BLaER1 treated with 17β-estradiol and CSF1 and Interleukin-3, amounts not matched to agents 10 nM and 100 nM (cell line): ENCODE data around the gene ALG14.
"Not testable (repeated sequence)": the region's sequence is repeated elsewhere in the genome, so short reads cannot be mapped to it uniquely, and the experiment has no call there.

ENCODE experiments used
- H3K27ac ChIP-seq, 11 experiments: shearing (Covaris generic); formaldehyde crosslinking; 2 replicates each; pipeline ENCODE4 v1.8.1; 2022
- H3K27me3 ChIP-seq, 11 experiments: shearing (Covaris generic); formaldehyde crosslinking; 2 replicates each; pipeline ENCODE4 v1.8.1; 2022
- H3K36me3 ChIP-seq, 11 experiments: shearing (Covaris generic); formaldehyde crosslinking; 2 replicates each; pipeline ENCODE4 v1.8.1; 2022
- H3K4me1 ChIP-seq, 10 experiments: shearing (Covaris generic); formaldehyde crosslinking; 2 replicates each; pipeline ENCODE4 v1.8.1; 2022
- H3K4me2 ChIP-seq, 11 experiments: shearing (Covaris generic); formaldehyde crosslinking; 2 replicates each; pipeline ENCODE4 v1.8.1; 2022
- H3K4me3 ChIP-seq, 10 experiments: shearing (Covaris generic); formaldehyde crosslinking; 2 replicates each; pipeline ENCODE4 v1.8.1; 2022
- H3K9ac ChIP-seq, 11 experiments: shearing (Covaris generic); formaldehyde crosslinking; 2 replicates each; pipeline ENCODE4 v1.8.1; 2022
- H3K9me3 ChIP-seq, 11 experiments: shearing (Covaris generic); formaldehyde crosslinking; replicated peaks in 1 of 11; 2 replicates each; pipeline ENCODE4 v1.8.1; 2022
- H4K20me1 ChIP-seq, 11 experiments: shearing (Covaris generic); formaldehyde crosslinking; 2 replicates each; pipeline ENCODE4 v1.8.1; 2022
- Cebpa-rat ChIP-seq, 11 experiments: shearing (Covaris generic); IDR thresholded peaks; 2 replicates each; pipeline ENCODE4 v1.8.1; 2022

Gene ALG14

DNA sequence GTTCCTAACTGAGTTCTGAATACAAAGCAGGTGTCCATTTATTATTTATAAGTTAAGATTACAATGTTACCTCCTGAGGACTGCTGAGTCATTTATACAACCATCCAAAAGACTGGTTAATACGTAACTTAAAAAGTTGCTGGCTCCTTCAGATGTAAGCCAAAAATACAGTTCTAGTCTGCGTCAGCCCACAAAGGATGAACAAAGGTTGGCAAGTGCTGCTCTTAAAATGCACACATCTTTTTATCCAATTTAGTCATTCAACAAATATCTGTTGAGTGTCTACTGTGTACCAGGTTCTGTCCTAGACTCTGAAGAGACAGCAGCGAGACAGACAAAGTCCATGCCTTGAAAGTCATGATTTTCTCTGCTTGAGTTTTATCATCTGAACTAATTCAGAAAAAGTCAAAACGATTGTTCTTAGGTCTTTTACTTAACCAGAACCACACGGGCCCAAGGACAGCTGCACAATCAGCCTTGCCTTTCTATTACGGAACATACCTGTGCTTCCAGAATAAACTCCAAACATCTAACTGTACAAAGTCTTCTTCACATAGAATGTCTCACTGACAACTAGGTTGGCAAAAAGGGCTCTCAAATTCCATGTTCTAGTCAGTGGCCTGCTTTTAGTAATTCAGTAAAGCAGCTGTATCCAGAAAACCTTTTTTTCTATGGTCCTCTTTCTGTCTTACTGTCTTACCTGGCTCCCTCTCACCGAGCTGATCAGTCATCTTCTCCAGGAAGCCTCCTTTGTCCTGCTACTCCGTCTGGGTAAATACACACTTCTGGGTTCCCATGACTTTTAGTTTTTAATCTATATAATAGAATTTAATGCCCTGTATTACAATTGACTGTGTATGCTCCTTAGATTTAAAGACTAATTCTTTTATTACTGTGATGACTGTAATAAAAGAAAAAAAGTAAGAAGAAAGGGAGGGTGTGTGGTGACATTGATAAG lies 130.3 kb downstream of the ALG14 start:
- Histone ChIP-seq H3K9me3 (no peaks in the 10 kb centered on the region), H3K27me3 (no peaks in the 10 kb centered on the region), H3K4me3 (no peak overlapping the region), H3K27ac (no peak overlapping the region), H3K36me3 (no peaks in the 10 kb centered on the region), H3K9ac (no peak overlapping the region), H3K4me1 (peaks cover 0 to 6% (median 0%) of the 10 kb centered on the region in 10 experiments; a peak in 3 of 20 replicates), H4K20me1 (no peaks in the 10 kb centered on the region), H3K4me2 (no peak overlapping the region)
- TF ChIP-seq Cebpa-rat (IDR thresholded peaks at IDR 0.05) = no peak

DNA sequence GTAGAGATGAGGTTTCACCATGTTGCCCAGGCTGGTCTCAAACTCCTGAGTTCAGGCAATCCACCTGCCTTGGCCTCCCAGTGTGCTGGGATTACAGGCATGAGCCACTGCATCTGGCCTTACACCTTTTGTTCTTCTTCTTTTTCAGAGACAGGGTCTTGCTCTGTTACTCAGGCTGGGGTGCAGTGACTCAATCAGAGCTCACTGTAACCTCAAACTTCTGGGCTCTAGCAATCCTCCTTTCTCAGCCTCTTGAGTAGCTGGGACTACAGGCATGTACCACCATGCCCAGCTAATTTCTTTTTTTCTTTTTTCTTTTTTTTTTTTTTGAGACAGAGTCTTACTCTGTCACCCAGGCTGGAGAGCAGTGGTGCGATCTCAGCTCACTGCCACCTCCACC lies 131.3 kb downstream of the ALG14 start:
- not testable (repeated sequence) for H4K20me1 ChIP-seq, H3K4me1 ChIP-seq, H3K4me2 ChIP-seq, H3K27ac ChIP-seq, H3K27me3 ChIP-seq, H3K4me3 ChIP-seq, H3K9ac ChIP-seq, H3K36me3 ChIP-seq, H3K9me3 ChIP-seq

DNA sequence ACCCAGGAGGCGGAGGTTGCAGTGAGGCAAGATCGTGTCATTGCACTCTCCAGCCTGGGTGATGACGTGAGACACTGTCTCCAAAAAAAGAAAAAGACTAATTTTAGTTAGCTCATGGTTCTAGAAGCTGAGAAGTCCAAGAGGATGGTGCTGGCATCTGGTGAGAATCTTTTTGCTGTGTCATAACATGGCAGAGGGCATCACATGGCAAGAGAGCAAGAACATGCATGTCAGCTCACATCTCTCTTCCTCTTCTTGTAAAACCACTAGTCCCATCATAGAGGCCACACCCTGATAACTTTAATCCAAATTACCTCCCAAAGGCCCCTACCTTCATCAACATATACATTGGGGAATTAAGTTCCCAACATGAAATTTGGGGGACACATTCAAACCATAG lies 132.0 kb downstream of the ALG14 start:
- H3K27me3 ChIP-seq = no peaks in the 10 kb centered on the region
- no peaks in the 10 kb centered on the region for H3K9me3 ChIP-seq
- H3K4me1 ChIP-seq = no peaks in the 10 kb centered on the region
- TF ChIP-seq Cebpa-rat (IDR thresholded peaks at IDR 0.05) = no peak
- no peak overlapping the region for H3K9ac ChIP-seq
- H3K36me3 ChIP-seq = no peaks in the 10 kb centered on the region
- no peak overlapping the region for H3K4me2 ChIP-seq
- H3K27ac ChIP-seq = no peak overlapping the region
- H3K4me3 ChIP-seq = no peak overlapping the region
- no peaks in the 10 kb centered on the region for H4K20me1 ChIP-seq

DNA sequence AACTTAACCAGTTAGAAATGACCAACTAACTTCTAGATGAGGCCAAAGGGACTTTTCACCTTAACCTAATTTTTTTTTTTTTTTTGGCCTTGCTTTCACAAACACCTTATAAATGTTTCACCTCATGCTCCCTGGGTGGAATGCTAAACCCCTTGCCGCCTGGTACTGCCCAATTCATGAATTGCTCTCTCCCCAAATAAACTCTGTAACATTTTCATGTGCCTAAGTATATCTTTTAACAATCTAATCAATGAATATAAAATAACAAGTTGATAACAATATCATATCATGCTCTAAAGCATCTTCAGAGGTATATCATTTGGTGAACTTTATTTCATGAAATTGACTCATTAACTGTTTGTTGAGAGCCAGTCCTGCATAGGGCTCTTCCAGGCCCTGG lies 134.9 kb downstream of the ALG14 start:
- Histone ChIP-seq H3K4me2 (no peak overlapping the region), H3K9me3 (no peaks in the 10 kb centered on the region), H3K9ac (no peak overlapping the region), H3K27ac (no peak overlapping the region), H3K36me3 (no peaks in the 10 kb centered on the region), H3K4me3 (no peak overlapping the region), H3K27me3 (no peaks in the 10 kb centered on the region), H3K4me1 (no peaks in the 10 kb centered on the region), H4K20me1 (no peaks in the 10 kb centered on the region)
- TF ChIP-seq Cebpa-rat (IDR thresholded peaks at IDR 0.05) = no peak

DNA sequence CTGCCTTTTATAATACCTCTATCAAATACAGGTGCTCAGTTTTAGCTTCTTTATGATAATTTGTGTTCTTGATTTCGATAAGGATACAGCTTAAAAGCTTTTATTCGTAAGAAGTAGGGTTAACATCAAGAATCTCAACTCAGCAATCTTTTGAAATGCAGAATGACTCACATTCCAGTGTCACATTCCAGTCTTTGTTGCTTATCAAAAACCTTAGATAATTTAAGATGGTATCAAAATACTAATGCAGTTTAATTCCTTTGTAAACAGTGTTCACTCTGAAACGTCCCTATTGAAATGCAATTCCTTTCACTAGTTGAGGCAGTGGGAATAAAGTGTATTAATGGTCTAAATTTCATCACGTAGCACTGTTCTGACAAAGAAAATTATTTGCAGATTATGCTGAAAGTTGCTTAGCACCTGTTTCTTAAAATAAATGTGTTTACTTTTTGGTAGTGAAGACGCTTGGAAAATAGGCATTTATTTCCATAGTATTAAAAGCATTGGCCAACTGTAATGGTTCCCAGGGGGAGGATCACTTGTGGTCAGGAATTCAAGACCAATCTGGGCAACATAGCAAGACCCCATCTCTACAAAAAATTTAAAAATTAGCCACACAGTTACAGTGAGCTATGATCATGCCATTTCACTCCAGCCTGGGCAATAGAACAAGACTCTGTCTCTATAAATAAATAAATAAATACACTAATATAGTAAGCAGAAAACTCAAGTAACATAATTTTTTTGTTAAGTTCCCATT lies 135.7 kb downstream of the ALG14 start:
- Histone ChIP-seq H3K4me1 (no peaks in the 10 kb centered on the region), H3K27me3 (no peaks in the 10 kb centered on the region), H3K4me2 (no peak overlapping the region), H3K4me3 (no peak overlapping the region), H3K9me3 (no peaks in the 10 kb centered on the region), H3K36me3 (no peaks in the 10 kb centered on the region), H4K20me1 (no peaks in the 10 kb centered on the region), H3K27ac (no peak overlapping the region), H3K9ac (no peak overlapping the region)
- TF ChIP-seq Cebpa-rat (IDR thresholded peaks at IDR 0.05) = no peak

DNA sequence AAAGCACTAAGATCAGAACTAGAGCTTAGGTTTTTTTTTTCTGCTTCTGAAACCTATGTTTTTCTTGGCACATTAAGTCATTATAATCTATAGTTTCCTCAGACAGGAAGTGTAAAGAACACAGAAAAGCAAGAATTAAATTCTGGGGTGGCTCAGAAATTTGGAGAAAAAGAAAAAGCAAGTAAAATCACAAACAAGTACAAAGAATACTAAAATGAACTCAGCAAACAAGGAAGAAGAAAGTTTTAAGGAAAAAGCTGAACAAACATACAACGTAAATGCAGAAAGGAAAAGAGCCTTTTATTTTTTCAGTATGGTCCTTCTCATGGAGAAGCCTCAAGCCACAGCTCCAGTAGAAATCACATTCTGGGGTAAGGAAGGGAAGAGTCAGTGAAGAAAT lies 137.3 kb downstream of the ALG14 start:
- Histone ChIP-seq H4K20me1 (no peaks in the 10 kb centered on the region), H3K27ac (no peak overlapping the region), H3K4me3 (no peak overlapping the region), H3K9ac (no peak overlapping the region), H3K4me1 (no peaks in the 10 kb centered on the region), H3K36me3 (no peaks in the 10 kb centered on the region), H3K9me3 (no peaks in the 10 kb centered on the region), H3K4me2 (no peak overlapping the region), H3K27me3 (no peaks in the 10 kb centered on the region)
- TF ChIP-seq Cebpa-rat (IDR thresholded peaks at IDR 0.05) = no peak

DNA sequence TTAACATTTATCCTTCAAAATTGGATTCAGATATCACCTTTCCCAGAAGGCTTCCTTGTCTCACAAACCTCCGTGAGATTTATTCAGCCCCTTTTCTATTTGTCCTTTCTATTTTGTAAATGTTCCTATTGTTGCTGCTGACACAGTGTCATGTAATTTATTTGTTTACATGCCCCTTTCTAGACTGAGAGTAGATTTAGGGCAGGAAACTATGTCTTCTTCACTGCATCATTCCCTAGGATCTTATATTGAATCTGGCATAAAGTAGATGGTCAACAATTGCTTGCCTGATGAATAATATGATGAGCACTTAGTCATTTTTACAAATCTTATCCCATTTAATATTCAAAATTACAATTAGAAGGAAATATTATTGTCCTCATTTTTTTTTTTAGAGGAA lies 137.7 kb downstream of the ALG14 start:
- Histone ChIP-seq H3K9ac (no peak overlapping the region), H3K27ac (no peak overlapping the region), H3K9me3 (no peaks in the 10 kb centered on the region), H3K4me1 (no peaks in the 10 kb centered on the region), H3K4me2 (no peak overlapping the region), H4K20me1 (no peaks in the 10 kb centered on the region), H3K27me3 (no peaks in the 10 kb centered on the region), H3K4me3 (no peak overlapping the region), H3K36me3 (no peaks in the 10 kb centered on the region)
- no peak for TF ChIP-seq Cebpa-rat (IDR thresholded peaks at IDR 0.05)

DNA sequence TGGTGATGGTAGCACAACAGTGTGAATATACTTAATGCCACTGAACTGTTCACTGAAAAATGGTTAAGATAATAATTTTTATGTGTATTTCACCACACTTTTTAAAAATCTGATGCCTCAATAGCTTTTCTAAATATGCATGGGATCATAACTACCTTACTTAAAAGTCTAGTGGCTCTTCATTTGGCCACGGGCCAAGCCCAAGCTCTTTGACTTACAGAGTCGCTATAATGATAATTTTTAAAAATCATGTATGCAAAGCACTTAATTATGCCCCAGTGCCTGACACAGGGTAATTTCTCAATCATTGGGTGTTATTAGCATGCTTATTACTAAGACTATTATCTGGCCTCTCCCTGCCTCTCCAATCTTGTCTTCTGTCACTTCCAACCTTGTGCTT lies 138.2 kb downstream of the ALG14 start:
- no peak for TF ChIP-seq Cebpa-rat (IDR thresholded peaks at IDR 0.05)
- no peaks in the 10 kb centered on the region for H3K27me3 ChIP-seq
- H3K27ac ChIP-seq = no peak overlapping the region
- H3K4me2 ChIP-seq = no peak overlapping the region
- H3K9me3 ChIP-seq = no peaks in the 10 kb centered on the region
- no peak overlapping the region for H3K9ac ChIP-seq
- no peak overlapping the region for H3K4me3 ChIP-seq
- no peaks in the 10 kb centered on the region for H3K36me3 ChIP-seq
- H4K20me1 ChIP-seq = no peaks in the 10 kb centered on the region
- H3K4me1 ChIP-seq = no peaks in the 10 kb centered on the region

DNA sequence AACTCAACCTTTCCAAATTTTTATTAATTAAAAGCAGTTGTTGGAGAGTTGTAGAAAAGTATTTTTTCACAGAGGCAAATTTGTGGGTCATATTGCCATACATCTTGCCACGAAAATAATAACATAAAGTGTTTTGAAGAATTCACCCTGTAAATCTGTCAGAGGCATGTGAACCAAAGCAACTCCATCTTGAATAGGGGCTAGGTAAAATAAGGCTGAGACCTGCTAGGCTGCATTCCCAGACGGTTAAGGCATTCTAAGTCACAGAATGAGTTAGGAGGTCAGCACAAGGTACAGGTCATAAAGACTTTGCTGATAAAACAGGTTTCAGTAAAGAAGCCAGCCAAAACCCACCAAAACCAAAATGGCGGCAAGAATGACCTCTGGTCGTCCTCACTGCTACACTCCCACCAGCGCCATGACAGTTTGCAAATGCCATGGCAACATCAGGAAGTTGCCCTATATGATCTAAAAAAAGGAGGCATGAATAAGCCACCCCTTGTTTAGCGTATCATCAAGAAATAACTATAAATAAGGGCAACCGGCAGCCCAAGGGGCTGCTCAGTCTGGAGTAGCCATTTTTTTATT lies 141.4 kb downstream of the ALG14 start:
- no peak overlapping the region for H3K4me3 ChIP-seq
- no peak overlapping the region for H3K27ac ChIP-seq
- H3K9ac ChIP-seq = no peak overlapping the region
- peaks cover 0 to 14% (median 7%) of the 10 kb centered on the region in 10 experiments; a peak in 11 of 20 replicates for H3K4me1 ChIP-seq
- H3K4me2 ChIP-seq = no peak overlapping the region
- H3K9me3 ChIP-seq = no peaks in the 10 kb centered on the region
- no peaks in the 10 kb centered on the region for H4K20me1 ChIP-seq
- TF ChIP-seq Cebpa-rat (IDR thresholded peaks at IDR 0.05) = no peak
- H3K27me3 ChIP-seq = peaks cover 14 to 22% (median 19%) of the 10 kb centered on the region in 11 experiments; a peak in 21 of 22 replicates
- H3K36me3 ChIP-seq = no peaks in the 10 kb centered on the region
